22Rv1 (cell line): Measurements from ENCODE around the gene ATP11A.

ENCODE experiments used
- CTCF ChIP-seq: fragments of 450-650 bp; IDR thresholded peaks from 2 replicates; pipeline ENCODE4 v1.5.1; 2017; ENCODE audit warnings: mild to moderate bottlenecking
- ZFX ChIP-seq: fragments of 450-650 bp; IDR thresholded peaks from 2 replicates; pipeline ENCODE4 v1.6.1; 2017; ENCODE audit warnings: antibody characterized with exemption, borderline replicate concordance

GRCh38 chr13:112689303-112690245, at the start of gene ATP11A:
- TF ChIP-seq CTCF: no peak
- TF ChIP-seq ZFX: no peak
